Measurements from ENCODE around the gene SOCS7.

GRCh38 chr17:38416840-38417209 lies 65.2 kb downstream of the SOCS7 start:
- TF ChIP-seq EZH2 (IDR thresholded peaks at IDR 0.05; ENCODE audit: borderline replicate concordance): no peak
- TF ChIP-seq, protein P1, sequence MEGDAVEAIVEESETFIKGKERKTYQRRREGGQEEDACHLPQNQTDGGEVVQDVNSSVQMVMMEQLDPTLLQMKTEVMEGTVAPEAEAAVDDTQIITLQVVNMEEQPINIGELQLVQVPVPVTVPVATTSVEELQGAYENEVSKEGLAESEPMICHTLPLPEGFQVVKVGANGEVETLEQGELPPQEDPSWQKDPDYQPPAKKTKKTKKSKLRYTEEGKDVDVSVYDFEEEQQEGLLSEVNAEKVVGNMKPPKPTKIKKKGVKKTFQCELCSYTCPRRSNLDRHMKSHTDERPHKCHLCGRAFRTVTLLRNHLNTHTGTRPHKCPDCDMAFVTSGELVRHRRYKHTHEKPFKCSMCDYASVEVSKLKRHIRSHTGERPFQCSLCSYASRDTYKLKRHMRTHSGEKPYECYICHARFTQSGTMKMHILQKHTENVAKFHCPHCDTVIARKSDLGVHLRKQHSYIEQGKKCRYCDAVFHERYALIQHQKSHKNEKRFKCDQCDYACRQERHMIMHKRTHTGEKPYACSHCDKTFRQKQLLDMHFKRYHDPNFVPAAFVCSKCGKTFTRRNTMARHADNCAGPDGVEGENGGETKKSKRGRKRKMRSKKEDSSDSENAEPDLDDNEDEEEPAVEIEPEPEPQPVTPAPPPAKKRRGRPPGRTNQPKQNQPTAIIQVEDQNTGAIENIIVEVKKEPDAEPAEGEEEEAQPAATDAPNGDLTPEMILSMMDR (IDR thresholded peaks at IDR 0.05; ENCODE audit: poor library complexity): no peak

Measured in hepatocyte (in vitro differentiated cells).